Hepatocyte (in vitro differentiated cells): Measurements from ENCODE around the gene ILF3. TPM values are rescaled to one million over a fixed set of nuclear protein-coding genes. Genes with fewer than 3 reads are reported as not detected.

Source experiments
- DNase-seq: peaks from one replicate; pipeline ENCODE4 v3.0.0-alpha.2; 2016; ENCODE audit warnings: low spot score
- H2AFZ ChIP-seq: fragments of 200-600 bp; sonication (generic); 2 replicates; pipeline ENCODE4 v1.6.0; 2016; ENCODE audit warnings: antibody characterized with exemption, mild to moderate bottlenecking
- H3K27ac ChIP-seq: fragments of 200-600 bp; sonication (generic); 2 replicates; pipeline ENCODE4 v1.5.1; 2016; ENCODE audit warnings: mild to moderate bottlenecking
- H3K27me3 ChIP-seq: fragments of 200-600 bp; sonication (generic); 2 replicates; pipeline ENCODE4 v1.6.1; 2016
- H3K36me3 ChIP-seq: fragments of 200-600 bp; sonication (generic); replicated peaks from 2 replicates; pipeline ENCODE4 v1.5.1; 2016; ENCODE audit warnings: low read depth; ENCODE audit not compliant: insufficient read depth
- H3K4me1 ChIP-seq: fragments of 200-600 bp; sonication (generic); 2 replicates; pipeline ENCODE4 v1.5.1; 2016; ENCODE audit warnings: mild to moderate bottlenecking, moderate library complexity; ENCODE audit not compliant: insufficient read depth
- H3K4me2 ChIP-seq: fragments of 200-600 bp; sonication (generic); 2 replicates; pipeline ENCODE4 v1.6.0; 2016
- H3K4me3 ChIP-seq: fragments of 200-600 bp; sonication (generic); 2 replicates; pipeline ENCODE4 v1.5.1; 2016; ENCODE audit warnings: mild to moderate bottlenecking
- H3K79me2 ChIP-seq: fragments of 200-600 bp; sonication (generic); 2 replicates; pipeline ENCODE4 v1.6.0; 2017; ENCODE audit warnings: mild to moderate bottlenecking
- H3K9me2 ChIP-seq: fragments of 200-600 bp; sonication (generic); replicated peaks from 2 replicates; pipeline ENCODE4 v1.6.0; 2017; ENCODE audit warnings: mild to moderate bottlenecking; ENCODE audit not compliant: insufficient read depth
- H3K9me3 ChIP-seq: fragments of 200-600 bp; sonication (generic); 2 replicates; pipeline ENCODE4 v1.5.1; 2016; ENCODE audit warnings: low read depth, mild to moderate bottlenecking
- H4K20me1 ChIP-seq: fragments of 200-600 bp; sonication (generic); 2 replicates; pipeline ENCODE4 v1.6.0; 2016; ENCODE audit warnings: mild to moderate bottlenecking; ENCODE audit not compliant: insufficient read depth, poor library complexity, severe bottlenecking
- CTCF ChIP-seq: fragments of 200-600 bp; sonication (generic); IDR thresholded peaks from 2 replicates; pipeline ENCODE4 v1.5.1; 2016; ENCODE audit warnings: antibody characterized with exemption, mild to moderate bottlenecking; ENCODE audit not compliant: poor library complexity
- EZH2 ChIP-seq: fragments of 200-600 bp; sonication (generic); IDR thresholded peaks from 2 replicates; pipeline ENCODE4 v1.6.1; 2016; ENCODE audit warnings: antibody characterized with exemption, mild to moderate bottlenecking, borderline replicate concordance
- EZH2phosphoT487 ChIP-seq: fragments of 200-600 bp; sonication (generic); IDR thresholded peaks from one replicate; pipeline ENCODE4 v1.6.1; 2018; ENCODE audit warnings: antibody characterized with exemption, mild to moderate bottlenecking, low read depth, moderate library complexity; ENCODE audit not compliant: unreplicated experiment, severe bottlenecking
- WGBS: methylation state at CpG from one replicate; pipeline ENCODE4 v1.1.6; 2016; ENCODE audit warnings: low lambda C conversion rate; ENCODE audit errors: missing lambda C conversion rate; 5-methylcytosine and 5-hydroxymethylcytosine counted together
- polyA plus RNA-seq: library from polyadenylated mRNA; unstranded; fragments of >200 nt; fragmentation: Nextera tagmentation; extraction: Ambion mirVana; gene quantifications from 2 replicates; pipeline ENCODE4 v1.2.1, GENCODE V29; 2016
- total RNA-seq: library from RNA; depleted of rRNA; stranded (reverse); fragments of >200 nt; gene quantifications from 2 replicates; pipeline ENCODE4 v1.2.3, GENCODE V29; 2014

The ILF3 gene
- total and polyA plus RNA-seq, 2 experiments from 2014 or later: 120 to 149 TPM

- peak within 1 kb of the TSS; percentile 94 for H3K4me2 ChIP-seq
- peaks cover 9% of the 10 kb centered on the region for H3K4me1 ChIP-seq
- peak within 1 kb of the TSS; percentile 62 for H2AFZ ChIP-seq
- no peaks in the 10 kb centered on the region for H3K9me3 ChIP-seq
- H3K4me3 ChIP-seq: peak within 1 kb of the TSS; percentile 60
- H3K79me2 ChIP-seq: peaks cover 13% of the 10 kb centered on the region
- peak within 1 kb of the TSS; percentile 78 for H3K27ac ChIP-seq
- no peaks in the 10 kb centered on the region for H3K36me3 ChIP-seq
- TF ChIP-seq EZH2phosphoT487 (no peak), EZH2 (no peak), CTCF (no peak)
- H3K9me2 ChIP-seq: no peaks in the 10 kb centered on the region
- DNase-seq: peak; percentile 94
- WGBS: 6% methylated on average over 19 of the region's 53 CpGs
- no peaks in the 10 kb centered on the region for H4K20me1 ChIP-seq
- H3K27me3 ChIP-seq: no peaks in the 10 kb centered on the region
Observed at GRCh38 chr19:10625003-10625761, 29.0 kb upstream of the ILF3 start, which contains the start of gene SLC44A2. TSS of gene SLC44A2 (plus strand) at chr19:10625553. CDS start at chr19:10625634, 81 bp downstream.

- peak overlapping the region; percentile 94 for H3K4me2 ChIP-seq
- no peaks in the 10 kb centered on the region for H3K27me3 ChIP-seq
- peak overlapping the region; percentile 60 for H3K4me3 ChIP-seq
- peak overlapping the region; percentile 72 for H3K27ac ChIP-seq
- 13% methylated on average over 4 of the region's 10 CpGs for WGBS
- H4K20me1 ChIP-seq: no peaks in the 10 kb centered on the region
- H3K4me1 ChIP-seq: peaks cover 9% of the 10 kb centered on the region
- H3K36me3 ChIP-seq: no peaks in the 10 kb centered on the region
- no peaks in the 10 kb centered on the region for H3K9me2 ChIP-seq
- no peak for DNase-seq
- no peaks in the 10 kb centered on the region for H3K9me3 ChIP-seq
- peaks cover 13% of the 10 kb centered on the region for H3K79me2 ChIP-seq
- TF ChIP-seq EZH2phosphoT487: no peak
- TF ChIP-seq EZH2: no peak
- no peak for TF ChIP-seq CTCF
- H2AFZ ChIP-seq: peak overlapping the region; percentile 55
Observed at GRCh38 chr19:10625762-10626138, 28.4 kb upstream of the ILF3 start.

- Histone ChIP-seq H3K36me3 (no peaks in the 10 kb centered on the region), H3K79me2 (peaks cover 1% of the 10 kb centered on the region), H3K9me2 (no peaks in the 10 kb centered on the region), H3K9me3 (no peaks in the 10 kb centered on the region), H2AFZ (no peak overlapping the region), H3K4me1 (no peaks in the 10 kb centered on the region), H3K4me2 (no peak overlapping the region), H3K27ac (no peak overlapping the region), H4K20me1 (no peaks in the 10 kb centered on the region), H3K4me3 (no peak overlapping the region), H3K27me3 (no peaks in the 10 kb centered on the region)
- DNase-seq: no peak
- TF ChIP-seq EZH2phosphoT487: no peak
- TF ChIP-seq EZH2: no peak
- TF ChIP-seq CTCF: no peak
- 92% methylated on average over 14 of the region's 14 CpGs for WGBS
Observed at GRCh38 chr19:10631874-10632273, 22.3 kb upstream of the ILF3 start.
